ENCODE data around the gene TMEM200A.

The TMEM200A gene

DNA sequence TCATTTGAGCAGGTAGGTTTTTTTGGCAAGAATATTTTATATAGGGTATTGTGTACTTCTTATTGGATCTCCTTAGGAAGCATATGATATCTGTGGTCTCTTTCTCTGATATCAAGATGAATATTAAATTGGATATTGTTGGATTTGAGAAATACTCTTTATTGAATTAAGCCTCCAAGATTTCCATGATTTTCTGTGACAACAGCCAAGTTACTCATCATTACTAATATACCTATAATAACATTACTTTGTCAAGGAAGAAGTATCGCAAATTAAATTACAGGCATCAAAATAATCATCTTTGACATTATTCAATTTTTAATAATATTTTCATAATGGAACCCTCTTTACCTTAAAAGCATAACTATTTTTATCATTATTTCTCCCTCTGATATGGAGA, 86.5 kb downstream of the TMEM200A start:
- no peaks in the 10 kb centered on the region for H3K27me3 ChIP-seq (ENCODE audit: low read depth, low read length)
- no peak overlapping the region for H3K9ac ChIP-seq (ENCODE audit: low read length)
- H3K4me3 ChIP-seq (ENCODE audit: low read length) = no peak overlapping the region
- no peak overlapping the region for H3K4me2 ChIP-seq (ENCODE audit: low read length)
- TF ChIP-seq CTCF (IDR thresholded peaks at IDR 0.05; ENCODE audit: low read depth, low read length) = no peak
- no peaks in the 10 kb centered on the region for H3K9me3 ChIP-seq (ENCODE audit: insufficient read depth, low read length)
- H3K4me1 ChIP-seq (ENCODE audit: low read length) = no peaks in the 10 kb centered on the region
- H3K36me3 ChIP-seq (replicated peaks; ENCODE audit: low read depth, low read length) = no peaks in the 10 kb centered on the region
- H3K79me2 ChIP-seq (ENCODE audit: low read length) = no peaks in the 10 kb centered on the region
- no peak overlapping the region for H3K27ac ChIP-seq (ENCODE audit: low read length)
- no peaks in the 10 kb centered on the region for H4K20me1 ChIP-seq (ENCODE audit: insufficient read depth, low read length)
- no peak overlapping the region for H2AFZ ChIP-seq (ENCODE audit: low read depth, low read length)

- Histone ChIP-seq H3K79me2 (ENCODE audit: low read length) (no peaks in the 10 kb centered on the region), H4K20me1 (ENCODE audit: insufficient read depth, low read length) (no peaks in the 10 kb centered on the region), H3K9ac (ENCODE audit: low read length) (no peak overlapping the region), H3K9me3 (ENCODE audit: insufficient read depth, low read length) (no peaks in the 10 kb centered on the region), H3K4me3 (ENCODE audit: low read length) (no peak overlapping the region), H3K27ac (ENCODE audit: low read length) (no peak overlapping the region), H3K36me3 (replicated peaks; ENCODE audit: low read depth, low read length) (no peaks in the 10 kb centered on the region), H3K4me1 (ENCODE audit: low read length) (no peaks in the 10 kb centered on the region), H2AFZ (ENCODE audit: low read depth, low read length) (no peak overlapping the region), H3K27me3 (ENCODE audit: low read depth, low read length) (no peaks in the 10 kb centered on the region), H3K4me2 (ENCODE audit: low read length) (no peak overlapping the region)
- TF ChIP-seq CTCF (IDR thresholded peaks at IDR 0.05; ENCODE audit: low read depth, low read length) (no peak), EZH2phosphoT487 (IDR thresholded peaks at IDR 0.05; ENCODE audit: low read depth) (no peak)
Observed at GRCh38 chr6:130453230-130453629, 87.4 kb downstream of the TMEM200A start.

DNA sequence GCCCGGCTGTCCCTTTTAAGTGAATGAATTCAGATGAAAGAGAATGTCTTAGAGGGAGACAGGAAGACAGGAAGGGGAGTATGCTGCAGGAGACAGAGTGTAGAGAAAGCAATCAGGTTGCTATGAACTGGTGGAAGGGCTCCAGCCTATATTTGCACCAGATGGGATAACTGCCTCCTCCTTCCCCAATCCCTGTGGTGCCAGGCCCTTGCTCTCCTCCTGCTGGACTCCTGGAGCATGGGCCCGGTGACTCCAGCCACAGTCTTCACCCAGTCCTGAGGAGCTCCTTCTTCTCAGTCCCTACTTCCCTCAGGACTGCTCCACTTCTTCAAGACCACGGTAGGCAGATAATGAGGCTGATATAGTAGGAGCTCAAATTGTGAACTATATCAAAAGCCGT, 91.8 kb downstream of the TMEM200A start:
- H3K9ac ChIP-seq (ENCODE audit: low read length) = no peak overlapping the region
- no peaks in the 10 kb centered on the region for H3K9me3 ChIP-seq (ENCODE audit: insufficient read depth, low read length)
- no peak overlapping the region for H3K4me2 ChIP-seq (ENCODE audit: low read length)
- H4K20me1 ChIP-seq (ENCODE audit: insufficient read depth, low read length) = no peaks in the 10 kb centered on the region
- H3K36me3 ChIP-seq (replicated peaks; ENCODE audit: low read depth, low read length) = no peaks in the 10 kb centered on the region
- no peaks in the 10 kb centered on the region for H3K27me3 ChIP-seq (ENCODE audit: low read depth, low read length)
- no peak overlapping the region for H3K4me3 ChIP-seq (ENCODE audit: low read length)
- no peaks in the 10 kb centered on the region for H3K4me1 ChIP-seq (ENCODE audit: low read length)
- no peak overlapping the region for H3K27ac ChIP-seq (ENCODE audit: low read length)
- TF ChIP-seq EZH2phosphoT487 (IDR thresholded peaks at IDR 0.05; ENCODE audit: low read depth) (no peak), CTCF (IDR thresholded peaks at IDR 0.05; ENCODE audit: low read depth, low read length) (no peak)
- no peak overlapping the region for H2AFZ ChIP-seq (ENCODE audit: low read depth, low read length)
- no peaks in the 10 kb centered on the region for H3K79me2 ChIP-seq (ENCODE audit: low read length)

- H3K4me3 ChIP-seq (ENCODE audit: low read length) = no peak overlapping the region
- H3K9me3 ChIP-seq (ENCODE audit: insufficient read depth, low read length) = no peaks in the 10 kb centered on the region
- H3K36me3 ChIP-seq (replicated peaks; ENCODE audit: low read depth, low read length) = no peaks in the 10 kb centered on the region
- H4K20me1 ChIP-seq (ENCODE audit: insufficient read depth, low read length) = no peaks in the 10 kb centered on the region
- no peaks in the 10 kb centered on the region for H3K27me3 ChIP-seq (ENCODE audit: low read depth, low read length)
- no peak overlapping the region for H3K9ac ChIP-seq (ENCODE audit: low read length)
- TF ChIP-seq CTCF (IDR thresholded peaks at IDR 0.05; ENCODE audit: low read depth, low read length) = no peak
- no peak for TF ChIP-seq EZH2phosphoT487 (IDR thresholded peaks at IDR 0.05; ENCODE audit: low read depth)
- no peaks in the 10 kb centered on the region for H3K4me1 ChIP-seq (ENCODE audit: low read length)
- H3K79me2 ChIP-seq (ENCODE audit: low read length) = no peaks in the 10 kb centered on the region
- no peak overlapping the region for H3K4me2 ChIP-seq (ENCODE audit: low read length)
- H3K27ac ChIP-seq (ENCODE audit: low read length) = no peak overlapping the region
- no peak overlapping the region for H2AFZ ChIP-seq (ENCODE audit: low read depth, low read length)
Observed at GRCh38 chr6:130459316-130459715, 93.5 kb downstream of the TMEM200A start.

Data from OCI-LY3 (cell line).